HepG2 (cell line): ENCODE measurements around the gene SEPTIN5. TPM values are rescaled to one million over a fixed set of nuclear protein-coding genes. Genes with fewer than 3 reads are reported as not detected.

Experiments used
- ATAC-seq: fragments of 200-7000 bp; cut with Tn5 transposase; 3 replicates; pipeline ENCODE4 v1.9.1; 2020; ENCODE audit warnings: mild to moderate bottlenecking, moderate library complexity
- BruUV-seq: library from RNA; stranded (reverse); fragments of 400-500 nt; replicated peaks from 2 replicates; lab custom pipeline; 2021; lab: Mats Ljungman, UMichigan
- CTCF ChIA-PET: fragments of 300-600 bp; formaldehyde crosslinking; extraction: SDS; loops from one replicate; lab custom pipeline; 2021; ENCODE audit warnings: low total read pairs, inconsistent platforms, low intra/inter-chr PET ratio; lab: Yijun Ruan, JAX
- POLR2A ChIA-PET: fragments of 350-600 bp; sonication (Branson Sonifier 250); formaldehyde crosslinking; loops from one replicate; lab custom pipeline; 2020; ENCODE audit warnings: antibody characterized with exemption, inconsistent platforms; lab: Yijun Ruan, JAX
- DNase-seq: peaks from one replicate; pipeline ENCODE4 v3.0.0-alpha.2; 2015; ENCODE audit warnings: low spot score
- FAIRE-seq: peaks from 3 replicates; lab custom pipeline; 2011; peaks lifted over from hg19 to GRCh38; lab: Jason Lieb, UNC
- H2AFZ ChIP-seq: one replicate; pipeline ENCODE4 v1.6.1; 2011; ENCODE audit warnings: low read length, inconsistent platforms
- H3K27ac ChIP-seq: fragments of 300-600 bp; 3 replicates; pipeline ENCODE4 v1.8.0; 2011; ENCODE audit warnings: mixed run types, mild to moderate bottlenecking, mixed read lengths, low read length, inconsistent platforms; ENCODE audit not compliant: insufficient read depth; ENCODE audit errors: extremely low read length
- H3K27me3 ChIP-seq, 2 experiments: fragments of 200-600 bp in 1 of 2; 2 replicates in 1 of 2; 3 replicates in 1 of 2; pipeline versions ENCODE4 v1.6.0 to v1.8.0; 2011; ENCODE audit warnings: low read length in 2 of 2, mild to moderate bottlenecking in 2 of 2, moderate library complexity in 2 of 2, inconsistent platforms in 1 of 2; ENCODE audit not compliant: insufficient read depth in 2 of 2, control insufficient read depth in 1 of 2
- H3K36me3 ChIP-seq, 2 experiments: fragments of 200-600 bp in 1 of 2; replicated peaks in 1 of 2; 2 replicates in 1 of 2; 3 replicates in 1 of 2; pipeline versions ENCODE4 v1.5.1 to v1.8.0; 2011; ENCODE audit warnings: low read length in 2 of 2, inconsistent platforms in 1 of 2; ENCODE audit not compliant: insufficient read depth in 2 of 2, control insufficient read depth in 1 of 2
- H3K4me1 ChIP-seq: 2 replicates; pipeline ENCODE4 v1.5.1; 2012; ENCODE audit warnings: low read length, inconsistent platforms; ENCODE audit not compliant: insufficient read depth
- H3K4me2 ChIP-seq: 2 replicates; pipeline ENCODE4 v1.6.0; 2011; ENCODE audit warnings: low read depth, low read length, inconsistent platforms
- H3K4me3 ChIP-seq, 3 experiments: fragments of 200-600 bp in 1 of 3; sonication (generic), shearing (Covaris generic) in 1 of 3; replicated peaks in 1 of 3; 2 replicates each; pipeline ENCODE4 v1.5.1; 2011 to 2016; ENCODE audit warnings: low read length in 3 of 3, inconsistent platforms in 2 of 3, low read depth in 2 of 3, mild to moderate bottlenecking in 2 of 3, control low read depth in 1 of 3, mixed read lengths in 1 of 3; ENCODE audit not compliant: insufficient read depth in 1 of 3
- H3K79me2 ChIP-seq: one replicate; pipeline ENCODE4 v1.6.1; 2011; ENCODE audit warnings: low read length, inconsistent platforms; ENCODE audit not compliant: insufficient read depth
- H3K9ac ChIP-seq: 2 replicates; pipeline ENCODE4 v1.6.0; 2011; ENCODE audit warnings: mild to moderate bottlenecking, low read depth, low read length, inconsistent platforms; ENCODE audit not compliant: insufficient read depth
- H3K9me3 ChIP-seq: 2 replicates; pipeline ENCODE4 v1.5.1; 2012; ENCODE audit warnings: mild to moderate bottlenecking, low read length
- H4K20me1 ChIP-seq: 2 replicates; pipeline ENCODE4 v1.6.0; 2011; ENCODE audit warnings: inconsistent platforms, mild to moderate bottlenecking, low read length, moderate library complexity; ENCODE audit not compliant: insufficient read depth
- ARNTL ChIP-seq: sonication (generic); formaldehyde crosslinking; IDR thresholded peaks from 2 replicates; pipeline ENCODE4 v1.4.0; 2020; ENCODE audit warnings: mild to moderate bottlenecking, missing genetic modification reagents
- EZH2 ChIP-seq: conservative IDR thresholded peaks from 2 replicates; pipeline ENCODE4 v1.6.1; 2012; ENCODE audit warnings: mild to moderate bottlenecking, low read depth, low read length, moderate library complexity
- FLYWCH1 ChIP-seq: sonication (generic); formaldehyde crosslinking; IDR thresholded peaks from 2 replicates; pipeline ENCODE4 v1.8.1; 2023; ENCODE audit warnings: mild to moderate bottlenecking, missing genetic modification reagents
- FOXP1 ChIP-seq, 2 experiments: fragments of 450-650 bp in 1 of 2; IDR thresholded peaks; 2 replicates each; pipeline ENCODE4 v1.6.1; 2017 to 2018; ENCODE audit warnings: antibody characterized with exemption in 1 of 2
- GATAD2A ChIP-seq: IDR thresholded peaks from 2 replicates; pipeline ENCODE4 v1.6.1; 2016
- PPARG ChIP-seq: conservative IDR thresholded peaks from 2 replicates; pipeline ENCODE4 v1.6.1; 2016; ENCODE audit warnings: missing biosample characterization, missing genetic modification reagents
- RNF2 ChIP-seq: fragments of 450-650 bp; conservative IDR thresholded peaks from 2 replicates; pipeline ENCODE4 v1.6.1; 2016; ENCODE audit warnings: low read depth
- ZNF263 ChIP-seq: sonication (generic); formaldehyde crosslinking; IDR thresholded peaks from 2 replicates; pipeline ENCODE4 v1.4.0; 2020; ENCODE audit warnings: missing genetic modification reagents
- ZNF607 ChIP-seq: sonication (generic); formaldehyde crosslinking; IDR thresholded peaks from 2 replicates; pipeline ENCODE4 v1.5.1; 2020; ENCODE audit warnings: missing genetic modification reagents, mild to moderate bottlenecking, borderline replicate concordance
- ZNF652 ChIP-seq: IDR thresholded peaks from 2 replicates; pipeline ENCODE4 v1.6.1; 2016; ENCODE audit warnings: low read depth, borderline replicate concordance
- WGBS: methylation state at CpG from one replicate; pipeline ENCODE4 v1.1.6; 2017; ENCODE audit warnings: low lambda C conversion rate; 5-methylcytosine and 5-hydroxymethylcytosine counted together
- in situ Hi-C: cut with HindIII; loops from 2 replicates; pipeline ENCODE4 v1.10.0; 2017; ENCODE audit warnings: low pct_unique_long_range_greater_than_20kb; ENCODE audit not compliant: extremely low pct_ligation_motif_present
- intact Hi-C: fragments of 100-400 bp; cut with micrococcal nuclease; formaldehyde crosslinking; loops from one replicate; pipeline ENCODE4 v1.10.0; 2022; ENCODE audit not compliant: unreplicated experiment
- polyA plus RNA-seq, 8 experiments: library from polyadenylated mRNA; depleted of rRNA in 3 of 8; stranded (reverse) in 7 of 8; unstranded in 1 of 8; fragments of >200 nt; fragmentation: Illumina TruSeq in 4 of 8; extraction: Trizol in 4 of 8; gene quantifications; 2 replicates each; pipeline versions ENCODE4 v1.2.1 to v1.2.3, GENCODE V29; 2011 to 2016; ENCODE audit warnings: low read depth in 4 of 8, missing spikeins in 1 of 8, mixed read lengths in 1 of 8; ENCODE audit not compliant: insufficient read depth in 1 of 8
- total RNA-seq, 5 experiments: library from RNA; depleted of rRNA; stranded (reverse); fragments of >200 nt; fragmentation: Illumina TruSeq; extraction: Trizol; gene quantifications; 2 replicates each; pipeline ENCODE4 v1.2.3, GENCODE V29; 2016; ENCODE audit warnings: low read depth in 1 of 5
- TF ChIP-seq, protein P1 (sequence below): IDR thresholded peaks from 2 replicates; pipeline ENCODE4 v1.6.1; 2012; ENCODE audit warnings: inconsistent platforms

The SEPTIN5 gene
- total and polyA plus RNA-seq, 2 of the 13 experiments (the other 11 are each of a cell fraction or from before 2014, with no cell fraction given): 0.33 TPM; not detected in 1

DNA sequence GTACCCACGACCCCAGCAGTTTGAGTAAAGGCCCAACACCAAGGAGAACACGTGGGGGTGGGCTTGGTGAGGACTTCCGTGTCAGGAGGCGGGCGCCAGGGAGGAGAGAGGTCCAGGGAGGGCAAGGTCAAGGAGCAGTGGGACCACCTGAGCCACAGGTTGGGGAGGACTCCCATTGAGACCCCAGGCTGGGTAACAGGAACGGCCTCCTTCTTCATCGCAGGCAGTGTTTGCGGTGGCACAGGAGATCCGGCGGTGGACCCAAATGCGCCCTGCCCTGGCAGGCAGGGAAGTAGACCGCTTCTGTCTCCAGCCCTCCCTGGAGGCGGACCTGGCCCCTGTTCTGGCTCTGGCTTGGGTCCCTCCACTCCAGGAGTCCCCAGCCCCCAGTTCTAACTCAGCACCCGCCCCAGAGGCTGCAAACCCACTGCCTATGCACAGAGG lies 40.4 kb downstream of the SEPTIN5 start:
- H3K27ac ChIP-seq: no peak overlapping the region
- no peaks in the 10 kb centered on the region for H3K9me3 ChIP-seq
- no TSS peak for BruUV-seq
- FAIRE-seq (no peak), DNase-seq (no peak), ATAC-seq (no peak)
- ChIA-PET CTCF (no interaction called here), POLR2A (no interaction called here)
- TF ChIP-seq PPARG (no peak), ZNF607 (CRISPR knock-in tag) (no peak), FLYWCH1 (CRISPR knock-in tag) (no peak), FOXP1 (IDR thresholded peaks at IDR 0.05) (no peak), FOXP1 (CRISPR knock-in tag; IDR thresholded peaks at IDR 0.05) (no peak), RNF2 (no peak), ARNTL (CRISPR knock-in tag) (no peak), EZH2 (peak; percentile 47; the same call in 1 of the 2 replicates)
- TF ChIP-seq, protein P1, sequence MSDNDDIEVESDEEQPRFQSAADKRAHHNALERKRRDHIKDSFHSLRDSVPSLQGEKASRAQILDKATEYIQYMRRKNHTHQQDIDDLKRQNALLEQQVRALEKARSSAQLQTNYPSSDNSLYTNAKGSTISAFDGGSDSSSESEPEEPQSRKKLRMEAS: no peak
- in situ Hi-C loops: loop anchor here (10.0 kb wide), 1 partner anchor 160 kb away; no protein-coding TSS in a partner anchor
- H3K4me1 ChIP-seq: peaks cover 29% of the 10 kb centered on the region; the same call in 1 of the 2 replicates
- no peaks in the 10 kb centered on the region; the same call in 1 of the 2 replicates for H4K20me1 ChIP-seq
- WGBS: 43% methylated on average over 9 of the region's 14 CpGs
- intact Hi-C loops: no loop called here
- H3K79me2 ChIP-seq: no peaks in the 10 kb centered on the region
- no peak overlapping the region for H3K4me3 ChIP-seq
- H3K4me2 ChIP-seq: no peak overlapping the region
- no peak overlapping the region for H2AFZ ChIP-seq
- no peak overlapping the region for H3K9ac ChIP-seq
- no peaks in the 10 kb centered on the region for H3K36me3 ChIP-seq
- H3K27me3 ChIP-seq: peaks cover 21 to 94% of the 10 kb centered on the region in 2 experiments

DNA sequence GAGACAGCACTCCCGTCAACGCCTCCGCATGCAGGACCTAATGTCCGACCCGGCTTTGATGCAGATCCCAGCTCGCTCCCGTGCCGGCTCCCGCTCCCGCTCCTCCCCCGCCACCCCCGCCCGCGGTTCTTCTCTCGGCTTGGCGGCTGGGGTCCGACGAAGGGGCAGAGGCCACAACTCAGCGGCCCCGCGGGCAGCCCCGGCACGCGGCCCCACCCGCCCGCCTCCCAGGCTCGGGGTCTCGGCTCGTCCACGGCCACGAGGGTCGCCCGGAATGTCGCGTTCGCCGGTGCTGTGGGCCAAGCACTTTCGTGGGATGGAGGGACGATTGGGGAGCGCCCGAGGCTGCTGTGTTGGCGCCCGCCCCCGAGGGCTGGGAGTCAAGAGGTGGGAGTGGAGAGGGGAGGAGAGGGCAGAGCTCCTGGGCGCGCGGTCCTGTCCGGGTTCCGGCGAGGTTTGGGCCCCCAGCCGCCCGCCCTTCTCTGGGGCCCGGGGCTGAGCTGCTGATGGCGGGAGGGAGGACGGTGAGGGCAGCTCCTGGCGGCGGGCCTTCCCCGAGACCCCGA lies 40.9 kb downstream of the SEPTIN5 start:
- no peak overlapping the region for H3K9ac ChIP-seq
- H3K4me3 ChIP-seq: no peak overlapping the region
- 0% methylated on average over 5 of the region's 59 CpGs for WGBS
- H3K27me3 ChIP-seq: peaks cover 17 to 94% of the 10 kb centered on the region in 2 experiments
- no peak for TF ChIP-seq GATAD2A (CRISPR knock-in tag)
- TF ChIP-seq ZNF652: no peak
- peak; percentile 52; the same call in 1 of the 2 replicates for TF ChIP-seq ZNF263 (CRISPR knock-in tag)
- TF ChIP-seq, all 625 proteins: peak for 1
- H2AFZ ChIP-seq: no peak overlapping the region
- DNase-seq (no peak), FAIRE-seq (no peak), ATAC-seq (no peak)
- in situ Hi-C loops (loop anchor here (10.0 kb wide), 1 partner anchor 160 kb away; no protein-coding TSS in a partner anchor), intact Hi-C loops (no loop called here)
- ChIA-PET CTCF (interaction anchor here (3.1 kb wide), 1 partner anchor 155 kb away, joined by 14 read pairs; no protein-coding TSS in a partner anchor), POLR2A (no interaction called here)
- 0 out of 2 replicates have a peak overlapping the region, but pooled peaks have one; percentile 7 for H3K4me2 ChIP-seq
- no TSS peak for BruUV-seq
- no peaks in the 10 kb centered on the region; the same call in 1 of the 2 replicates for H4K20me1 ChIP-seq
- H3K36me3 ChIP-seq: no peaks in the 10 kb centered on the region
- H3K4me1 ChIP-seq: peaks cover 29% of the 10 kb centered on the region; the same call in 1 of the 2 replicates
- H3K9me3 ChIP-seq: no peaks in the 10 kb centered on the region
- H3K79me2 ChIP-seq: no peaks in the 10 kb centered on the region
- H3K27ac ChIP-seq: no peak overlapping the region
